ENCODE results near the gene SP5. TPM values are rescaled to one million over a fixed set of nuclear protein-coding genes. Genes with fewer than 3 reads are reported as not detected.
A peak's percentile ranks its signal among the peaks of the same experiment; 100 is the strongest.
"Not testable (repeated sequence)": the region's sequence is repeated elsewhere in the genome, so short reads cannot be mapped to it uniquely, and the experiment has no call there.

SP5 gene
- total RNA-seq, 2 donors from 2014 or later = 1.4 TPM; not detected in 1

- not testable (repeated sequence) for DNase-seq; H3K36me3 Mint-ChIP-seq (ENCODE audit: insufficient read depth in 2 of 2); H3K4me1 Mint-ChIP-seq (ENCODE audit: low read depth); H3K4me3 Mint-ChIP-seq; H3K9me3 Mint-ChIP-seq; H3K27ac Mint-ChIP-seq
- ATAC-seq (replicated peaks in 1 of 2) = peak; percentile 64 to 67
- peaks cover 18% of the 10 kb centered on the region for H3K27me3 Mint-ChIP-seq (ENCODE audit: low read depth)
Observed at GRCh38 chr2:170751555-170751954, 36.4 kb downstream of the SP5 start.

GRCh38 chr2:170761572-170761971 is 46.4 kb downstream of the SP5 start:
- no peak for ATAC-seq (replicated peaks in 1 of 2)
- no peaks in the 10 kb centered on the region for H3K4me1 Mint-ChIP-seq (ENCODE audit: low read depth)

GRCh38 chr2:170762760-170763159 is 47.6 kb downstream of the SP5 start:
- Mint-ChIP-seq H3K4me3 (no peak overlapping the region), H3K27me3 (ENCODE audit: low read depth) (no peaks in the 10 kb centered on the region), H3K4me1 (ENCODE audit: low read depth) (no peaks in the 10 kb centered on the region), H3K27ac (no peak overlapping the region), H3K36me3 (ENCODE audit: insufficient read depth in 2 of 2) (no peaks in the 10 kb centered on the region), H3K9me3 (no peaks in the 10 kb centered on the region)
- ATAC-seq (replicated peaks in 1 of 2) (no peak), DNase-seq (no peak)

More at GRCh38 chr2:170761572-170761971, 46.4 kb downstream of the SP5 start:
- no peaks in the 10 kb centered on the region for H3K27me3 Mint-ChIP-seq (ENCODE audit: low read depth)
- DNase-seq = no peak
- no peak overlapping the region for H3K4me3 Mint-ChIP-seq
- no peaks in the 10 kb centered on the region for H3K9me3 Mint-ChIP-seq
- no peak overlapping the region for H3K27ac Mint-ChIP-seq
- H3K36me3 Mint-ChIP-seq (ENCODE audit: insufficient read depth in 2 of 2) = no peaks in the 10 kb centered on the region

DNA sequence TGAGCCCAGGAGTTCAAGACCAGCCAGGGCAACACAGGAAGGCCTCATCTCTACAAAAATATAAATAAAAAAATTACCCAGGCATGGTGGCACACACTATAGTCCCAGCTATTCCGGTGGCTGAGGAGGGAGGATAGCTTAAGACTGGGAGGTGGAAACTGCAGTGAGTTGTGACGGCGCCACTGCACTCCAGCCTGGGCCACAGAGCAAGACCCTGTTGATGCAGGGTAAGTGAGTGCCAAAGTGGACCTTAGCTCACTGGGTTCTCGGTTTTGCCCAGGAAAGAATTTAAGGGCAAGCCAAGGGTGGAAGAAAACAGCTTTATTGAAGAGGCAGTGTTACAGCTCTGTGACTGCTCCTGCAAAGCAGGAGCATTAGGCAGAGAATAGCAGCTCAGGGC is 48.1 kb downstream of the SP5 start:
- H3K36me3 Mint-ChIP-seq (ENCODE audit: insufficient read depth in 2 of 2) = no peaks in the 10 kb centered on the region
- no peaks in the 10 kb centered on the region for H3K4me1 Mint-ChIP-seq (ENCODE audit: low read depth)
- ATAC-seq (replicated peaks in 1 of 2) (no peak), DNase-seq (no peak)
- H3K27ac Mint-ChIP-seq = no peak overlapping the region
- H3K4me3 Mint-ChIP-seq = no peak overlapping the region
- H3K27me3 Mint-ChIP-seq (ENCODE audit: low read depth) = no peaks in the 10 kb centered on the region
- H3K9me3 Mint-ChIP-seq = no peaks in the 10 kb centered on the region

- ATAC-seq (replicated peaks in 1 of 2) (no peak), DNase-seq (no peak)
- Mint-ChIP-seq H3K27me3 (ENCODE audit: low read depth) (no peaks in the 10 kb centered on the region), H3K4me1 (ENCODE audit: low read depth) (no peaks in the 10 kb centered on the region), H3K27ac (peak overlapping the region; percentile 38), H3K9me3 (no peaks in the 10 kb centered on the region), H3K4me3 (no peak overlapping the region), H3K36me3 (ENCODE audit: insufficient read depth in 2 of 2) (no peaks in the 10 kb centered on the region)
Observed at GRCh38 chr2:170764880-170765261, 49.7 kb downstream of the SP5 start.

- no peak for DNase-seq
- Mint-ChIP-seq H3K4me1 (ENCODE audit: low read depth) (peaks cover 11% of the 10 kb centered on the region), H3K9me3 (no peaks in the 10 kb centered on the region), H3K4me3 (no peak overlapping the region), H3K27ac (peak overlapping the region; percentile 46), H3K36me3 (ENCODE audit: insufficient read depth in 2 of 2) (no peaks in the 10 kb centered on the region), H3K27me3 (ENCODE audit: low read depth) (peaks cover 5% of the 10 kb centered on the region)
- no peak for ATAC-seq (replicated peaks in 1 of 2)
Observed at GRCh38 chr2:170766693-170767092, 51.6 kb downstream of the SP5 start.

Other genes with a start within 250 kb of the SP5 start
- gene ERICH2, start 55.0 kb downstream of the SP5 start, total RNA-seq = under 1 TPM; 0.46 to 0.58 TPM
- gene GAD1, start 101.5 kb downstream of the SP5 start, total RNA-seq = 10 to 100 TPM; 12.8 to 17.8 TPM
- 10 to 100 TPM; 86.8 to 90.4 TPM for gene GORASP2, start 213.9 kb downstream of the SP5 start, total RNA-seq

Measured in activated T-cell treated with anti-CD3 and anti-CD28 coated beads, Interleukin-2, amount 50 U/mL, for 72 hours (primary cell).